ENCODE measurements around the gene TMEM132A. TPM values are rescaled to one million over a fixed set of nuclear protein-coding genes. Genes with fewer than 3 reads are reported as not detected.
A peak's percentile ranks its signal among the peaks of the same experiment; 100 is the strongest.

Gene TMEM132A
- total RNA-seq, 1 experiment from 2014 or later, result 84.2 TPM

GRCh38 chr11:60923326-60923725 is 934 bp upstream of the TMEM132A start:
- ATAC-seq, result no peak
- no peak overlapping the region for H2AFZ ChIP-seq (ENCODE audit: low read length)
- H4K20me1 ChIP-seq (ENCODE audit: low read length), result peaks cover 13% of the 10 kb centered on the region
- no peak overlapping the region for H3K4me3 ChIP-seq (ENCODE audit: low read length)
- H3F3A ChIP-seq (ENCODE audit: low read length, unreplicated experiment), result no peaks in the 10 kb centered on the region
- no peaks in the 10 kb centered on the region for H3K9me2 ChIP-seq (replicated peaks; ENCODE audit: low read length)
- intact Hi-C loops (cut with micrococcal nuclease), result no loop called here
- H3K27ac ChIP-seq (ENCODE audit: low read length), result no peak overlapping the region
- no peak for DNase-seq
- no peak overlapping the region for H3K9ac ChIP-seq (ENCODE audit: low read length)
- H3K79me2 ChIP-seq (ENCODE audit: low read length), result peaks cover 27% of the 10 kb centered on the region
- H3K4me2 ChIP-seq (ENCODE audit: low read length), result peak overlapping the region; percentile 90; the same call in 1 of the 2 replicates
- no peaks in the 10 kb centered on the region for H3K9me3 ChIP-seq (ENCODE audit: low read length)
- H3K4me1 ChIP-seq (ENCODE audit: insufficient read depth, low read length), result peaks cover 35% of the 10 kb centered on the region
- TF ChIP-seq EZH2phosphoT487 (IDR thresholded peaks at IDR 0.05; ENCODE audit: borderline replicate concordance, low read length) (no peak), EZH2 (IDR thresholded peaks at IDR 0.05; ENCODE audit: low read length, unreplicated experiment) (no peak), CTCF (conservative IDR thresholded peaks at IDR 0.05; ENCODE audit: low read depth, low read length) (no peak)
- ChIA-PET POLR2A (ENCODE audit: unreplicated experiment) (no interaction called here), CTCF (no interaction called here)
- H3K36me3 ChIP-seq (ENCODE audit: low read depth, low read length), result peaks cover 21% of the 10 kb centered on the region; the same call in 1 of the 2 replicates
- no TSS peak for BruUV-seq (replicated peaks)
- H3K27me3 ChIP-seq (ENCODE audit: low read length), result no peaks in the 10 kb centered on the region

GRCh38 chr11:60923800-60924109 is 505 bp upstream of the TMEM132A start:
- H3K27me3 ChIP-seq (ENCODE audit: low read length), result no peaks in the 10 kb centered on the region
- H3K9me2 ChIP-seq (replicated peaks; ENCODE audit: low read length), result no peaks in the 10 kb centered on the region
- H3K4me1 ChIP-seq (ENCODE audit: insufficient read depth, low read length), result peaks cover 31% of the 10 kb centered on the region
- H3K4me3 ChIP-seq (ENCODE audit: low read length), result peak overlapping the region; percentile 85
- BruUV-seq (replicated peaks), result no TSS peak
- H2AFZ ChIP-seq (ENCODE audit: low read length), result peak overlapping the region; percentile 75
- H3K9ac ChIP-seq (ENCODE audit: low read length), result peak overlapping the region; percentile 86
- DNase-seq, result no peak
- peak; percentile 18 for ATAC-seq
- intact Hi-C loops (cut with micrococcal nuclease), result loop anchor here (1.0 kb wide), 1 partner anchor 8 kb away; no protein-coding TSS in a partner anchor
- H3K9me3 ChIP-seq (ENCODE audit: low read length), result no peaks in the 10 kb centered on the region
- H4K20me1 ChIP-seq (ENCODE audit: low read length), result peaks cover 8% of the 10 kb centered on the region
- CTCF ChIA-PET, result interaction anchor here (0.7 kb wide), 1 partner anchor 251 kb away, joined by 4 read pairs; no protein-coding TSS in a partner anchor
- peak overlapping the region; percentile 90 for H3K4me2 ChIP-seq (ENCODE audit: low read length)
- H3K27ac ChIP-seq (ENCODE audit: low read length), result no peak overlapping the region
- H3F3A ChIP-seq (ENCODE audit: low read length, unreplicated experiment), result no peaks in the 10 kb centered on the region
- peaks cover 20% of the 10 kb centered on the region; the same call in 1 of the 2 replicates for H3K36me3 ChIP-seq (ENCODE audit: low read depth, low read length)
- no peak for TF ChIP-seq EZH2 (IDR thresholded peaks at IDR 0.05; ENCODE audit: low read length, unreplicated experiment)
- TF ChIP-seq EZH2phosphoT487 (IDR thresholded peaks at IDR 0.05; ENCODE audit: borderline replicate concordance, low read length), result no peak
- TF ChIP-seq CTCF (conservative IDR thresholded peaks at IDR 0.05; ENCODE audit: low read depth, low read length), result no peak
- H3K79me2 ChIP-seq (ENCODE audit: low read length), result peaks cover 23% of the 10 kb centered on the region
- POLR2A ChIA-PET (ENCODE audit: unreplicated experiment), result no interaction called here

All from PC-3 (cell line).